ENCODE measurements around the gene OSBPL6.

Gene OSBPL6

GRCh38 chr2:178426388-178426787 is 232.1 kb downstream of the OSBPL6 start:
- Histone ChIP-seq H3K79me2 (ENCODE audit: control insufficient read depth, insufficient read depth, low read length, unreplicated experiment) (peaks cover 54% of the 10 kb centered on the region), H3K27me3 (ENCODE audit: insufficient read depth, low read length) (no peaks in the 10 kb centered on the region), H3K4me1 (ENCODE audit: control insufficient read depth, insufficient read depth, low read length, unreplicated experiment) (no peaks in the 10 kb centered on the region), H2AFZ (ENCODE audit: low read length, unreplicated experiment) (no peak overlapping the region), H3K36me3 (ENCODE audit: insufficient read depth, low read length) (peaks cover 42% of the 10 kb centered on the region), H3K4me3 (ENCODE audit: low read depth, low read length) (no peak overlapping the region), H3K27ac (ENCODE audit: low read depth, low read length) (no peak overlapping the region)

GRCh38 chr2:178427458-178427857 is 233.1 kb downstream of the OSBPL6 start:
- Histone ChIP-seq H3K4me1 (ENCODE audit: control insufficient read depth, insufficient read depth, low read length, unreplicated experiment) (no peaks in the 10 kb centered on the region), H2AFZ (ENCODE audit: low read length, unreplicated experiment) (no peak overlapping the region), H3K27me3 (ENCODE audit: insufficient read depth, low read length) (no peaks in the 10 kb centered on the region), H3K79me2 (ENCODE audit: control insufficient read depth, insufficient read depth, low read length, unreplicated experiment) (peaks cover 45% of the 10 kb centered on the region), H3K4me3 (ENCODE audit: low read depth, low read length) (no peak overlapping the region), H3K36me3 (ENCODE audit: insufficient read depth, low read length) (peaks cover 43% of the 10 kb centered on the region), H3K27ac (ENCODE audit: low read depth, low read length) (no peak overlapping the region)

GRCh38 chr2:178428396-178428806 is 234.1 kb downstream of the OSBPL6 start:
- Histone ChIP-seq H2AFZ (ENCODE audit: low read length, unreplicated experiment) (no peak overlapping the region), H3K4me1 (ENCODE audit: control insufficient read depth, insufficient read depth, low read length, unreplicated experiment) (no peaks in the 10 kb centered on the region), H3K27ac (ENCODE audit: low read depth, low read length) (no peak overlapping the region)

GRCh38 chr2:178429336-178429735 is 235.0 kb downstream of the OSBPL6 start:
- no peak overlapping the region for H3K27ac ChIP-seq (ENCODE audit: low read depth, low read length)
- no peak overlapping the region for H3K4me3 ChIP-seq (ENCODE audit: low read depth, low read length)
- peaks cover 45% of the 10 kb centered on the region for H3K36me3 ChIP-seq (ENCODE audit: insufficient read depth, low read length)
- H3K79me2 ChIP-seq (ENCODE audit: control insufficient read depth, insufficient read depth, low read length, unreplicated experiment) = peaks cover 26% of the 10 kb centered on the region
- no peaks in the 10 kb centered on the region for H3K4me1 ChIP-seq (ENCODE audit: control insufficient read depth, insufficient read depth, low read length, unreplicated experiment)
- no peaks in the 10 kb centered on the region for H3K27me3 ChIP-seq (ENCODE audit: insufficient read depth, low read length)
- H2AFZ ChIP-seq (ENCODE audit: low read length, unreplicated experiment) = no peak overlapping the region

More at GRCh38 chr2:178428396-178428806, 234.1 kb downstream of the OSBPL6 start:
- Histone ChIP-seq H3K79me2 (ENCODE audit: control insufficient read depth, insufficient read depth, low read length, unreplicated experiment) (peaks cover 35% of the 10 kb centered on the region), H3K27me3 (ENCODE audit: insufficient read depth, low read length) (no peaks in the 10 kb centered on the region), H3K4me3 (ENCODE audit: low read depth, low read length) (no peak overlapping the region), H3K36me3 (ENCODE audit: insufficient read depth, low read length) (peaks cover 42% of the 10 kb centered on the region)

GRCh38 chr2:178436662-178437061 is 242.3 kb downstream of the OSBPL6 start:
- peaks cover 28% of the 10 kb centered on the region for H3K36me3 ChIP-seq (ENCODE audit: insufficient read depth, low read length)
- H3K4me1 ChIP-seq (ENCODE audit: control insufficient read depth, insufficient read depth, low read length, unreplicated experiment) = no peaks in the 10 kb centered on the region

GRCh38 chr2:178441426-178441825 is 247.1 kb downstream of the OSBPL6 start:
- Histone ChIP-seq H3K36me3 (ENCODE audit: insufficient read depth, low read length) (peaks cover 38% of the 10 kb centered on the region), H3K27me3 (ENCODE audit: insufficient read depth, low read length) (no peaks in the 10 kb centered on the region), H3K27ac (ENCODE audit: low read depth, low read length) (no peak overlapping the region), H3K4me3 (ENCODE audit: low read depth, low read length) (no peak overlapping the region), H3K79me2 (ENCODE audit: control insufficient read depth, insufficient read depth, low read length, unreplicated experiment) (no peaks in the 10 kb centered on the region), H2AFZ (ENCODE audit: low read length, unreplicated experiment) (no peak overlapping the region), H3K4me1 (ENCODE audit: control insufficient read depth, insufficient read depth, low read length, unreplicated experiment) (no peaks in the 10 kb centered on the region)

More at GRCh38 chr2:178436662-178437061, 242.3 kb downstream of the OSBPL6 start:
- Histone ChIP-seq H3K79me2 (ENCODE audit: control insufficient read depth, insufficient read depth, low read length, unreplicated experiment) (no peaks in the 10 kb centered on the region), H3K27ac (ENCODE audit: low read depth, low read length) (no peak overlapping the region), H3K27me3 (ENCODE audit: insufficient read depth, low read length) (no peaks in the 10 kb centered on the region), H2AFZ (ENCODE audit: low read length, unreplicated experiment) (no peak overlapping the region), H3K4me3 (ENCODE audit: low read depth, low read length) (no peak overlapping the region)

- H3K36me3 ChIP-seq (ENCODE audit: insufficient read depth, low read length) = peaks cover 17% of the 10 kb centered on the region; the same call in 1 of the 2 replicates
- H3K4me3 ChIP-seq (ENCODE audit: low read depth, low read length) = peak overlapping the region; percentile 82
- H3K79me2 ChIP-seq (ENCODE audit: control insufficient read depth, insufficient read depth, low read length, unreplicated experiment) = peaks cover 28% of the 10 kb centered on the region
- H3K4me1 ChIP-seq (ENCODE audit: control insufficient read depth, insufficient read depth, low read length, unreplicated experiment) = peaks cover 13% of the 10 kb centered on the region
- H3K27me3 ChIP-seq (ENCODE audit: insufficient read depth, low read length) = no peaks in the 10 kb centered on the region
- H3K27ac ChIP-seq (ENCODE audit: low read depth, low read length) = no peak overlapping the region
- no peak overlapping the region for H2AFZ ChIP-seq (ENCODE audit: low read length, unreplicated experiment)
Observed at GRCh38 chr2:178448968-178449661, 254.8 kb downstream of the OSBPL6 start.

- H2AFZ ChIP-seq (ENCODE audit: low read length, unreplicated experiment) = peak overlapping the region; percentile 98
- peaks cover 11% of the 10 kb centered on the region; the same call in 1 of the 2 replicates for H3K36me3 ChIP-seq (ENCODE audit: insufficient read depth, low read length)
- peaks cover 13% of the 10 kb centered on the region for H3K4me1 ChIP-seq (ENCODE audit: control insufficient read depth, insufficient read depth, low read length, unreplicated experiment)
- H3K27me3 ChIP-seq (ENCODE audit: insufficient read depth, low read length) = no peaks in the 10 kb centered on the region
- peak overlapping the region; percentile 82 for H3K4me3 ChIP-seq (ENCODE audit: low read depth, low read length)
- peak overlapping the region; percentile 83; the same call in 1 of the 2 replicates for H3K27ac ChIP-seq (ENCODE audit: low read depth, low read length)
- peaks cover 28% of the 10 kb centered on the region for H3K79me2 ChIP-seq (ENCODE audit: control insufficient read depth, insufficient read depth, low read length, unreplicated experiment)
Observed at GRCh38 chr2:178449700-178450523, 255.6 kb downstream of the OSBPL6 start.

- peak overlapping the region; percentile 98 for H2AFZ ChIP-seq (ENCODE audit: low read length, unreplicated experiment)
- H3K27me3 ChIP-seq (ENCODE audit: insufficient read depth, low read length) = no peaks in the 10 kb centered on the region
- H3K4me1 ChIP-seq (ENCODE audit: control insufficient read depth, insufficient read depth, low read length, unreplicated experiment) = peaks cover 13% of the 10 kb centered on the region
- peak overlapping the region; percentile 83; the same call in 1 of the 2 replicates for H3K27ac ChIP-seq (ENCODE audit: low read depth, low read length)
- H3K4me3 ChIP-seq (ENCODE audit: low read depth, low read length) = peak overlapping the region; percentile 82
- H3K79me2 ChIP-seq (ENCODE audit: control insufficient read depth, insufficient read depth, low read length, unreplicated experiment) = peaks cover 28% of the 10 kb centered on the region
- H3K36me3 ChIP-seq (ENCODE audit: insufficient read depth, low read length) = peaks cover 6% of the 10 kb centered on the region; the same call in 1 of the 2 replicates
Observed at GRCh38 chr2:178450524-178450773, 256.1 kb downstream of the OSBPL6 start.

- Histone ChIP-seq H3K4me1 (ENCODE audit: control insufficient read depth, insufficient read depth, low read length, unreplicated experiment) (peaks cover 13% of the 10 kb centered on the region), H3K27ac (ENCODE audit: low read depth, low read length) (peak within 1 kb of the TSS; percentile 83), H3K36me3 (ENCODE audit: insufficient read depth, low read length) (peaks cover 4% of the 10 kb centered on the region; the same call in 1 of the 2 replicates), H3K27me3 (ENCODE audit: insufficient read depth, low read length) (no peaks in the 10 kb centered on the region), H2AFZ (ENCODE audit: low read length, unreplicated experiment) (peak within 1 kb of the TSS; percentile 98), H3K4me3 (ENCODE audit: low read depth, low read length) (peak within 1 kb of the TSS; percentile 82), H3K79me2 (ENCODE audit: control insufficient read depth, insufficient read depth, low read length, unreplicated experiment) (peaks cover 28% of the 10 kb centered on the region)
Observed at GRCh38 chr2:178450774-178451525, 256.6 kb downstream of the OSBPL6 start, which contains the start of the genes PJVK and PRKRA. PJVK (plus strand) TSS chr2:178451378; CDS start chr2:178453410, 2,032 bp downstream. PRKRA (minus strand) TSS chr2:178451175; CDS start chr2:178451030, 145 bp downstream.

Data from ACC112 (cell line).